Heart right ventricle (tissue), 16 donors: ENCODE data around the gene HCFC1R1. TPM values are rescaled to one million over a fixed set of nuclear protein-coding genes. Genes with fewer than 3 reads are reported as not detected.

Experiments used
- ATAC-seq, 8 donors: fragments of 200-7000 bp; cut with Tn5 transposase; one replicate each; pipeline ENCODE4 v1.9.1; 2020; ENCODE audit warnings: mild to moderate bottlenecking in 8 of 8, moderate library complexity in 8 of 8, moderate number of reproducible peaks in 1 of 8
- DNase-seq, 2 donors: peaks; one replicate each; pipeline ENCODE4 v3.0.0-alpha.2; 2020
- H3K27ac ChIP-seq, 10 donors: fragments of 200-600 bp; sonication (generic) in 2 of 10; one replicate each; pipeline versions ENCODE4 v1.5.0 to v1.8.0; 2020 to 2022; ENCODE audit warnings: mild to moderate bottlenecking in 3 of 10
- H3K27me3 ChIP-seq, 7 donors: fragments of 200-600 bp; one replicate each; pipeline ENCODE4 v1.8.0; 2021 to 2022; ENCODE audit warnings: mild to moderate bottlenecking in 2 of 7
- H3K36me3 ChIP-seq, 9 donors: fragments of 200-600 bp; sonication (generic) in 1 of 9; one replicate each; pipeline versions ENCODE4 v1.5.0 to v1.8.0; 2020 to 2022; ENCODE audit warnings: mild to moderate bottlenecking in 2 of 9
- H3K4me1 ChIP-seq, 9 donors: fragments of 200-600 bp; sonication (generic) in 1 of 9; one replicate each; pipeline versions ENCODE4 v1.5.0 to v1.8.0; 2020 to 2022; ENCODE audit warnings: mild to moderate bottlenecking in 4 of 9
- H3K4me3 ChIP-seq, 10 donors: fragments of 200-600 bp; sonication (generic) in 2 of 10; one replicate each; pipeline versions ENCODE4 v1.5.0 to v1.8.0; 2020 to 2022; ENCODE audit warnings: mild to moderate bottlenecking in 7 of 10, moderate library complexity in 2 of 10
- H3K9me3 ChIP-seq, 11 donors: fragments of 200-600 bp in 10 of 11; sonication (generic) in 2 of 11; one replicate each; pipeline versions ENCODE4 v1.5.0 to v1.8.0; 2013 to 2022; ENCODE audit warnings: mild to moderate bottlenecking in 2 of 11, control low read depth in 1 of 11, moderate library complexity in 1 of 11
- CTCF ChIP-seq, 9 donors: fragments of 200-600 bp; sonication (generic) in 2 of 9; IDR thresholded peaks; one replicate each; pipeline versions ENCODE4 v1.5.0 to v1.8.0; 2021 to 2022; ENCODE audit warnings: antibody characterized with exemption in 9 of 9, mild to moderate bottlenecking in 5 of 9, moderate library complexity in 1 of 9
- WGBS, 2 donors: extraction: QIAGEN DNeasy Blood & Tissue Kit; methylation state at CpG; one replicate each; pipeline ENCODE4 v1.1.7; 2013; ENCODE audit warnings: inconsistent platforms in 1 of 2; 5-methylcytosine and 5-hydroxymethylcytosine counted together
- intact Hi-C, 10 donors: fragments of 100-400 bp; cut with DNase I; formaldehyde crosslinking; loops; one replicate each; pipeline versions ENCODE4 v1.11.1 to v1.14.2; 2022
- polyA plus RNA-seq, 2 donors: library from polyadenylated mRNA; stranded (reverse); fragments of 200-250 nt; gene quantifications; one replicate each; pipeline ENCODE4 v1.2.3, GENCODE V29; 2013
- total RNA-seq, 10 donors: library from RNA; stranded (reverse); fragmentation: NEBNext Ultra II Directional in 3 of 10; extraction: Animal tissue kit (Norgen Biotek cat#: 25700) in 3 of 10; gene quantifications; one replicate each; pipeline versions ENCODE4 v1.2.1 to v1.2.4, GENCODE V29; 2021 to 2023
- donor health status: Arrhythmogenic right ventricular cardiomyopathy.
- donor health status: ischemic (EF 13 %, LVEDD 7.1; RV severe dilation, severe dysfunction).
- donor health status: healthy with polysubstance abuse.
- donor health status: DM: no; HTN: yes; CAD: no.
- donor health status: DM: no; HTN: no; CAD: no.
- donor health status: ischemic (EF 25% LVEDD 6.9; RV normal size, moderate dysfunction).
- donor health status: ischemic (EF 25% LVEDD 5.7; RV mildly dilated, moderate dysfunction).
- donor health status: healthy.
- donor health status: DM: yes; HTN: yes; CAD: no.
- donor health status: Ischemic cardiomyopathy.
- donor health status: ischemic (EF 35%, LVEDD 5.7; RV mildly dilated, moderate dysfunction).
- donor health status: nonischemic (EF 11% LVEDD 7.7; RV severe dilation, severe dysfunction).
- donor health status: DM: yes; HTN: yes; CAD: no.
- donor health status: PGD.
- donor health status: ischemic (EF 29% LVEDD 5.4; RV normal size, mild dysfunction).
- donor health status: nonischemic (EF 23%, LVEDD 6.1; RV moderate dilation, normal function).

Gene HCFC1R1
- total and polyA plus RNA-seq, 12 donors, result 41.8 to 370 (median 57.2) TPM

DNA sequence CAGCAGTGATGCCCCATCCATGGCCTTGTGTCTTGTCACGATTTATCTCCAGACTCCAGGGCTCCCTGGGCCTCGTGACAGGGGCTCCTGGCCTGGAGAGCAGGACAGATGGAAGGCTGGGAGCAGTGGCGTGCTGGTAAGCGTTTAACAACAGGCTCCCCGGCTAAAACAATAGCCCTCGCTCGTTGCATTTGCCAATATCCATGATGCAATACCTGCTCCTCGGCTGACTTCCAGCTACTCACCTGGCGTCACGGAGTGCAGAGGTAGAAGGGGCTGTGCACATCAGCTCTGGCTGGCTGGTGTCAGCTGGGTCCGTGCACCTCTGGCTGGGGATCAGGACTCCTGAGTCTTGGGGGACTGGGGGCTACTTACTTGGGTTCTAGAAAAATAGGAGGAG, 14.5 kb upstream of the HCFC1R1 start:
- 38 to 51% methylated on average over 11 of the region's 11 CpGs for WGBS, 2 donors
- ATAC-seq, result no peak
- no peak for TF ChIP-seq CTCF (IDR thresholded peaks at IDR 0.05)
- Histone ChIP-seq H3K27ac (no peak overlapping the region), H3K9me3 (no peaks in the 10 kb centered on the region), H3K4me3 (no peak overlapping the region), H3K36me3 (no peaks in the 10 kb centered on the region), H3K27me3 (peaks cover 16 to 99% (median 94%) of the 10 kb centered on the region in 7 donors), H3K4me1 (peaks cover 0 to 16% (median 7%) of the 10 kb centered on the region in 9 donors)
- no peak for DNase-seq
- intact Hi-C loops, result loop anchor here in 1 of 10 donors (5.0 kb wide), 1 partner anchor 1434 kb away; the partner anchor contains the start of gene NMRAL1

GRCh38 chr16:3036726-3037315, 13.1 kb upstream of the HCFC1R1 start, which contains the start of gene BICDL2:
TSS of gene BICDL2 (minus strand) at chr16:3036944. CDS start at chr16:3035496, 1,448 bp downstream.
- Histone ChIP-seq H3K4me1 (peaks cover 0 to 16% (median 7%) of the 10 kb centered on the region in 9 donors), H3K36me3 (no peaks in the 10 kb centered on the region), H3K27ac (no peak within 1 kb of the TSS), H3K4me3 (peak within 1 kb of the TSS in 2 of 10 donors; percentile 14), H3K9me3 (no peaks in the 10 kb centered on the region), H3K27me3 (peaks cover 16 to 100% (median 91%) of the 10 kb centered on the region in 7 donors)
- 7 to 9% methylated on average over 44 of the region's 44 CpGs for WGBS, 2 donors
- intact Hi-C loops, result loop anchor here in 1 of 10 donors (5.0 kb wide), 1 partner anchor 1435 kb away; the partner anchor contains the start of gene NMRAL1
- DNase-seq (no peak), ATAC-seq (no peak)
- TF ChIP-seq CTCF (IDR thresholded peaks at IDR 0.05), result no peak

DNA sequence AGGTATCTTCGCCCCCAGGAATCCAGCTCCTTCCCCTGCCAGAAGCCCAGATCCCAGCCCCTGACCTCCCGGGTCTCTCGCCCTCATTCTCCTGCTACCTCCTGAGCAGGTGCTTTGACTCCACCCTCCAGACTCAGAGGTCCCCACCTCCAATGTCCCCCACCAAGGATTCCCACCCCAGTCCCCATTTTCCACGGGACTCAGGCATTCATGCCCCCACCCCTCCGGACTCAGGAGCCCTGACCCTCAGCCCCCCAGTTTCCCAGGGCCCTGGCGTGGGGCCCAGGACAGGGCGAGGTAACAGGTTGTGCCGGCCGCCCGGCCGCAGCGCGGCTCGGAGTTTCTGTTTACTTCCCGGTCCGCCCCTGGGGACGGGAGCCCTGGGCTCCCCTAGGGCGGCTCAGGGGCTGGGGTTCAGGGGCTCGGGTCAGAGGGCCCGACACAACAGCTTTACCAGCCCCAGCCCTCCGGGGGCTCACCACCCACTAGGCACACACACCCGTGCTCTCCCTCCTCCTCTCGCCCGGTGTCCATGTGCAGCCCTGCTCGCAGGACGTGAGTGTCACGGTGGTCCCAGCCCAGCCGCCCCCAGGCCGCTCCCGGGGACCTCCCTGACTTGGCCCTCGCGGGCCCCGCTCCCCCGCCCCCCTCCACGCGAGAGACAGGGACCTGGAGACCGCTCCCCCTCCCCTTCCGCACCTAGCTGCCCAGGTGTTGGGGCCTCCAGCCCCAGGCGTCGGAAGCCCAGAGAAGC, 12.4 kb upstream of the HCFC1R1 start:
- H3K4me3 ChIP-seq, result peak overlapping the region in 2 of 10 donors; percentile 14
- WGBS, 2 donors, result 2 to 3% methylated on average over 34 to 40 of the region's 40 CpGs
- no peak overlapping the region for H3K27ac ChIP-seq
- H3K27me3 ChIP-seq, result peaks cover 16 to 98% (median 93%) of the 10 kb centered on the region in 7 donors
- intact Hi-C loops, result loop anchor here in 1 of 10 donors (5.0 kb wide), 1 partner anchor 1436 kb away; the partner anchor contains the start of gene NMRAL1
- ATAC-seq (peak in 2 of 8 donors; percentile 4 to 14), DNase-seq (no peak)
- TF ChIP-seq CTCF (IDR thresholded peaks at IDR 0.05), result no peak
- peaks cover 0 to 16% (median 7%) of the 10 kb centered on the region in 9 donors for H3K4me1 ChIP-seq
- no peaks in the 10 kb centered on the region for H3K9me3 ChIP-seq
- H3K36me3 ChIP-seq, result no peaks in the 10 kb centered on the region

DNA sequence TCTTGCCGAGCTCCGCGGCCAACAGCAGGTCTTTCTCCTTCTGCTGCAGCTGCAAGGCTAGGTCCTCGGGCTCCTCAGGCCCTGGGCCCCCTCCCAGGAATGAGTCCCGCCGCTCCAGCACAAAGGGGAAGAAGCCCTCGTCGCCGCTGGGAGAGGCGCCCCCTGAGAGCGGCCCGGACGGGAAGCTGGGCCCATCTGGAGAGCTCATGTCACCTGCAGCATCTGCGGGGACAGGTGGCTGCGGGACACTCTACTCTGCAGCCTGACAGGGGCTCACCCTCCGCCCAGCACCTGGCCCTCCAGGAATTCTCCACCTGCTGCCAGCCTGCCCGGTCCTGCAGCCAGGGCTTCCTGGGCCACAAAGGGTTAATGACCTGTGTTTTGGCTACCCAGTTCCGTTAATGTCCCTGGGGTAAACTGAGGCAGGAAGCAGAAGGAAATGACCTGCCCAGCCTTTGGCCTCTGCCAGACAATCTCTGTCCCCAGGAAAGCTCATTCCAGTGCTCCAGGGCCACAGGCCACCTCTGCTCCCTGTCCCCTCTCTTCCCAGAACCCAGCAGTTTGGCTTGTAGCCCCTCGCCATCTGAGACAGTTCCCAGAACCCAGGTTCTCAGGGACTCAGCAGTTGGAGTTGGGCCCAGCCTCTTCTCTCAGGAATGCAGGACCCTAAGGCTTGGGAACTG, 11.7 kb upstream of the HCFC1R1 start:
- ATAC-seq, result no peak
- H3K4me3 ChIP-seq, result no peak overlapping the region
- intact Hi-C loops, result loop anchor here in 1 of 10 donors (5.0 kb wide), 1 partner anchor 1437 kb away; the partner anchor contains the start of gene NMRAL1
- peaks cover 0 to 16% (median 7%) of the 10 kb centered on the region in 9 donors for H3K4me1 ChIP-seq
- no peaks in the 10 kb centered on the region for H3K36me3 ChIP-seq
- DNase-seq, result no peak
- 39 to 44% methylated on average over 18 to 19 of the region's 19 CpGs for WGBS, 2 donors
- H3K9me3 ChIP-seq, result no peaks in the 10 kb centered on the region
- peaks cover 21 to 98% (median 93%) of the 10 kb centered on the region in 7 donors for H3K27me3 ChIP-seq
- TF ChIP-seq CTCF (IDR thresholded peaks at IDR 0.05), result no peak
- no peak overlapping the region for H3K27ac ChIP-seq
